VCaP (cell line): Measurements from ENCODE around the gene KIF26A.

Source experiments
- H3K27ac ChIP-seq: fragments of 450-650 bp; 2 replicates; pipeline ENCODE4 v1.5.1; 2017
- TF ChIP-seq, protein P1 (sequence below): fragments of 450-650 bp; conservative IDR thresholded peaks from 2 replicates; pipeline ENCODE4 v1.5.1; 2017; ENCODE audit warnings: mild to moderate bottlenecking, moderate library complexity

KIF26A gene

GRCh38 chr14:104123879-104124278 lies 14.5 kb upstream of the KIF26A start:
- no peak overlapping the region for H3K27ac ChIP-seq
- TF ChIP-seq, protein P1, sequence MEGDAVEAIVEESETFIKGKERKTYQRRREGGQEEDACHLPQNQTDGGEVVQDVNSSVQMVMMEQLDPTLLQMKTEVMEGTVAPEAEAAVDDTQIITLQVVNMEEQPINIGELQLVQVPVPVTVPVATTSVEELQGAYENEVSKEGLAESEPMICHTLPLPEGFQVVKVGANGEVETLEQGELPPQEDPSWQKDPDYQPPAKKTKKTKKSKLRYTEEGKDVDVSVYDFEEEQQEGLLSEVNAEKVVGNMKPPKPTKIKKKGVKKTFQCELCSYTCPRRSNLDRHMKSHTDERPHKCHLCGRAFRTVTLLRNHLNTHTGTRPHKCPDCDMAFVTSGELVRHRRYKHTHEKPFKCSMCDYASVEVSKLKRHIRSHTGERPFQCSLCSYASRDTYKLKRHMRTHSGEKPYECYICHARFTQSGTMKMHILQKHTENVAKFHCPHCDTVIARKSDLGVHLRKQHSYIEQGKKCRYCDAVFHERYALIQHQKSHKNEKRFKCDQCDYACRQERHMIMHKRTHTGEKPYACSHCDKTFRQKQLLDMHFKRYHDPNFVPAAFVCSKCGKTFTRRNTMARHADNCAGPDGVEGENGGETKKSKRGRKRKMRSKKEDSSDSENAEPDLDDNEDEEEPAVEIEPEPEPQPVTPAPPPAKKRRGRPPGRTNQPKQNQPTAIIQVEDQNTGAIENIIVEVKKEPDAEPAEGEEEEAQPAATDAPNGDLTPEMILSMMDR, result no peak

DNA sequence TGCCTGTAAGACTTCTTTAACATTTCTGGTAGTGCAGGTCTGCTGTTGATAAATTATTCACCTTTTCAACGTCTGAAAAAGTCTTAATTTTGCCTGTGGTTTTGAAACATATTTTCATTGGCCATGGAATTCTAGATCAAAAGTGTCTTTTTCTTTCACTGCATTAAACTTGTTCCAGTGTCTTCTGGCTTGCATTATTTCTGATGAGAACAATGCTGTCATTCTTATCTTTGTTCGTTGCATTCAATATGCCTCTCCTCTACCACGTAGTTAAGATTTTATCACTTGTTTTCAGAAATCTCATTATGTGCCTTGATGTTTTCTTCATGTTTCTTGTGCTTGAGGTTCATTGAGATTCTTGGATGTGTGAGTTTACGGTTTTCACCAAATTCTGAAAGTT lies 13.4 kb upstream of the KIF26A start:
- TF ChIP-seq, protein P1, result no peak
- no peak overlapping the region for H3K27ac ChIP-seq

GRCh38 chr14:104126753-104127152 lies 11.6 kb upstream of the KIF26A start:
- no peak overlapping the region for H3K27ac ChIP-seq
- TF ChIP-seq, protein P1, result no peak

- no peak overlapping the region for H3K27ac ChIP-seq
- TF ChIP-seq, protein P1, result no peak
Measured at GRCh38 chr14:104128981-104129380, 9.4 kb upstream of the KIF26A start.

DNA sequence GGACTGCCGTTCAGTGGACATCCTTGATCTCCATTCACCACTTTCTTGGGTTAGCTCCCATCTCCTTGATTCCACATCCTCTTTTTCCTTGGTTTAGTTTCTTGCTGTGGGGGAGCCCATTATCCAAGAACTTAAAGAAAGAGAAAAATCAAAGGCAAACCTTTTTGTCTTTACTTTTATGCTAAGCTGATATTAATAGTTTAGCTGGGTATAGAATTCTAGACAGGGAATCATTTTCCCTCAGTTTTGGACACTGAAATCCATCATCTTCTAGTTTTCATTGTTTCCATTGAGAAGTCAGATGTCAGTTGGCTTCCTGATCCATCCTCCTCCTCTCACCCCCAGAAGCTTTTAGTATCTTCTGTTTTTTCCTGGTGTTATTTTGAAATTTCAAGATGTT lies 8.8 kb upstream of the KIF26A start:
- TF ChIP-seq, protein P1, result no peak
- no peak overlapping the region for H3K27ac ChIP-seq

- TF ChIP-seq, protein P1, result peak; percentile 85
- H3K27ac ChIP-seq, result no peak overlapping the region
Measured at GRCh38 chr14:104130974-104131651, 7.3 kb upstream of the KIF26A start.

DNA sequence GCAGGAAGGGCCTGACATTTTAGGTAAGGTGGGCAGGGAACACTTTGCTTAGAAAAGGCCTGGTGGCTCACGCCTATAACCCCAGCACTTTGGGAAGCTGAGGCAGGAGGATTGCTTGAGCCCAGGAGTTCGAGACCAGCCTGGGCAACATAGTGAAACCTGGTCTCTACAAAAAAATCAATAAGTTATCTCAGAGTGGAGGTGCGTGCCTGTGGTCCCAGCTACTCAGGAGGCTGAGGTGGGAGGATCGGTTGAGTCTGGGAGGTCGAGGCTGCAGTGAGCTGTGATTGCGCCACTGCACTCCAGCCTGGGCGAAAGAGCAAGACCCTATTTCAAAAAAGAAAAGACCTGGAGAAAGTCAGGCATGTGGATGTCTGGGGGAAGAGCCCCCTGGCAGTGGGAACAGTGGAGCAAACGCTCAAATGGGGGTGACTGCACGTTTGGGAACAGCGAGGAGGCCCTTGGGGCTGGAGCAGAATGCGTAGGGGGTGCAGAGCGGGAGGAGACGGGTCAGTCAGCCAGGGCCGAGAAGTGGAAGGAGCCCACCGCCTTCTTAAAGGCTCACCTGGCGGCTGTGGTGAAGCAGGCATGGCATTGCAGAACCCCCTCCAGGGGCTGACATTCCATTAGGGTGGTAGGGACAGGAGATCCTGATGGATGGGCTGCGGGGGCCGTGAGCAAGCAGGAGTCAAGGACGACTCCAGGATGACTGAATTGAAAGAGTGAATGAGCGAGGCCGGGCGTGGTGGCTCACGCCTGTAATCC lies 6.2 kb upstream of the KIF26A start:
- TF ChIP-seq, protein P1, result no peak

More for the DNA sequence above, 6.2 kb upstream of the KIF26A start:
- no peak overlapping the region for H3K27ac ChIP-seq
